Measurements from ENCODE around the gene BEST3.

The BEST3 gene

DNA sequence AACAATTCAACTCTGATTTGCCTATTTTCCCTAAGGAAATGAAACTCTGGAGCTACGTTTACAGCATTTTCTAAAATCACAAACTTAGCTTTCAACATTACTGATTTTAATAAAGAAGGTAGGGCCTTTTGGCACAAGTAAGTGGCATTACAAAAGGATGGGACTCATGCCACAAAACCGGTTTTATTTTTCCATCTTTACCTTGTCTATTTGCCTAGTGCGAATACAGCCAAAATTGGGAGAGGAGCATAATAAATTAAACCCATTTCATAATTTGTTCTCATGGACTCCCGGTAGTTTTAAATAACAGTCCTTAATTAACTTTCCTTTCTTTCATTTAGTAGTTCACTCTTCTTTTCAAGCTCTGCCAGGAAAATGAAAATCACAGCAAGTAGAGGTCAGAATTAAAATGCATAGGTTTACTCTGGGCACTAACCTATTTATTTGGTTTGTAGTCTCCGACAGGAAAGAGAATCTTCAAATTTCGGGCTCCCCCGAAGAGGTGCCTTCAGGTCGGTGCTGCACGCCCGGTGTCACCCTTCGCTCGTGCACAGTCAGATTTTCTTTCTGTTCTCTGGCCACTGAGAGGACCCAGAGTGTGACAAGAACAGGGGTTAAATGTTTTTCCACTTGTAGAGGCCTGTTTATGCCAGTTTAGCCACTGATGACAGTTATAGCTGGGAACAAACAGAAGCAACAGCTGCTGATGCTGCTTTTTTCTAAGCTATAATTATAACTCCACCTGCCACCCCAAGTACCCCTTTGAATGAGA is at the start of gene BEST3:
TSS of gene BEST3 (minus strand) at position 535 of the 772 bp plus-strand sequence. CDS start 1,505 bp downstream, outside the sequence.
- no peak for DNase-seq

DNA sequence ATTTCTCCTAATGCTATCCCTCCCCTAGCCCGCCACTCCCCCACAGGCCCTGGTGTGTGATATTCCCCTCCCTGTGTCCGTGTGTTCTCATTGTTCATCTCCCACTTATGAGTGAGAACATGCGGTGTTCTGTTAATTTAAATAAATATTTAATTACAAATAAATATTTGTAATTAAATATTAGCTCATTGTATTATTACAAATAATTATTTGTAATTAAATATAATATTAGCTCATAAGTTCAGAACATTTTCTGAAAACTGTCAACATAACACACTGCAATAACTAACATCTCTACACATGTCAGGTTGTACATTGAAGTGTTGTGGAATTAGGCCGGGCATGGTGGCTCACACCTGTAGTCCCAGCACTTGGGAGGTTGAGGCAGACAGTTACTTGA is 45.0 kb upstream of the BEST3 start:
- DNase-seq = no peak

DNA sequence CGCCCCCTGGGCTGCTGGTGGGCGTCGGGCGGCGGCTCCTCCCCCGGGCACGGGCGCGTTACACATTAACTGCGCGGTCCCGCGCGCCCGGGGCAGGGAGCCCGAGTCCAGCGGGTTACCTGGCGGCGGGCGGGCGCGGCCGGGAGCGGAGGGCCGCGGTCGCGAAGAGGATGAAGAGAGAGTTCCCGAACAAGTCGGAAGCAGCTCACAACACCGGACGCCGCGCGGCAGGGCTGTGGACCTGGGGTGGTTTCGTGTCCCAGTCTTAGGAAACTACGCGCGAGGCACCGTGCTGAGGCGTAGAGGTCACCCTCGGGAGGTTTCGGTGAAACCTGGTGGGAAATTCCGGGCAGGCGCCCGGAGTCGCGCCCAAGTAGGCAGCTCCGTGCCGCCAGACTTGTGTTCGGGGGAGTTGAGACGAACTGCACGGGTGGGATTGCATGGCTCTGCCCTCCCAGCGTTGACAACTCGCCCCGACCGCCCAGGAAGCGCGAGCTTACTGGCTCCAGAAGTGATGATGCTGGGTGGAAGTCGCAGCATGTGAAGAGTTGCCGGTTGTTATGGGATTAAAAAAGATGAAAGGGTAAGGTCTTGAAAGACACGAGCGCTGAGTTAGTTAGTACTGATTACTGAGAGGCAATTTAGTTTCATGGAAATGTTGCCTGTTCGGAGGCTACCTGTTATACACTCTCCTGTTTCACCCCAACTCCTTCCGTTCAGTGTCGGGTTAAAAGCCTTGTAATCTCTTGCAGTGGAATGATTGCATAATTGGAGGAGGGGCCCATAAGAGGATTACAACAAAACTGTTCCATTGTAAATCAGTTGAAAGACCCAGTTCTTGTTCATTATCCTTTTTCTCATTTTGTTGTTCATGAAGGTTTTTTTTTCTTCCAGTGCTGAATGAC is 40.4 kb upstream of the BEST3 start:
- DNase-seq = peak; percentile 67

DNA sequence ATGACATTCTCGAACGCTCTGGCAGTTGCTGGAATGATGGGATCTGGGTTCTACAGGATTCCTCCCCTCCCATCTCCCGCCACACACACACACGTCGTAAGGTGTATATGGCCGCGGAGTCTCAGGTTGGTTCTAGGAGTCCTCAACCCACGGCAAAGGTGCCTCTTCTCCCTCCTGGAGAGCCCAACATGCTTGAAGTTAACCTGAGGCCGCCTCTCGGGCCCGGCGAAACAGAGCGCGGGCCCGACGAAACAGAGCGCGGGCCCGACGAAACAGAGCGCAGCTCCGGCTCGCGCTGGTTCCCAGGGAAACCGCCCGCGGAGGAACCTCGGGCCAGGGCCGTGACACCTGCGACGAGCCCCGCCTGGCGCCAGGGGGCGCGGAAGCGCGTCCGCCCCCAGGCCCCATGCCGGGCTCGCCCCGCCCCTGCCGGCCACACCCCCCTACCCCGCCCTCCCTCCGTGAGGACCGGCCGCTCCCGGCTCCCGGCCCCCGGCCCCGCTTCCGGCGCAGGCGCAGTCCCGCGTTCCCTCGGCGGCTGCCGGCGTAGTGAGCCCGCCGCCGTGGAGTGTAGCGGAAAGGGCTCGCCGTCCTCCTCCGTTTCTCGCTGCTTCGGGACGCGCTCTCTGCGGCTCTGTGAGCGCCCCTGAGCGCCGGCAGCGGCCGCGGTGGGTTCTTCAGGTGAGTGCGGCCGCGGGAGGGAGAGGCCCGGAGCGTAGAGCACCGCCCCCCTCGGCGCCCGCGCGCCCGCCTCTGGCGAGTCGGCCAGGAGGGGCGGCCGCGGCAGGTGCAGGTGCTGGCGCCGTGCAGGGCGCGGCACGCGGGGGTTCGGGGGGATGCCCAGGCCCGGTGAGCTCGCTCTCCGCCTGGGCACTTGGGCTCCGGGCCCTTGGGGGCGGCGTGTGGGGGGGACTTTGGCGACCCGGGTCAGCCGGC is 39.5 kb upstream of the BEST3 start, which contains the start of gene RAB3IP:
TSS of gene RAB3IP (plus strand) at position 510 of the 936 bp plus-strand sequence. CDS start 16,549 bp downstream, outside the sequence.
- DNase-seq = peak; percentile 97

DNA sequence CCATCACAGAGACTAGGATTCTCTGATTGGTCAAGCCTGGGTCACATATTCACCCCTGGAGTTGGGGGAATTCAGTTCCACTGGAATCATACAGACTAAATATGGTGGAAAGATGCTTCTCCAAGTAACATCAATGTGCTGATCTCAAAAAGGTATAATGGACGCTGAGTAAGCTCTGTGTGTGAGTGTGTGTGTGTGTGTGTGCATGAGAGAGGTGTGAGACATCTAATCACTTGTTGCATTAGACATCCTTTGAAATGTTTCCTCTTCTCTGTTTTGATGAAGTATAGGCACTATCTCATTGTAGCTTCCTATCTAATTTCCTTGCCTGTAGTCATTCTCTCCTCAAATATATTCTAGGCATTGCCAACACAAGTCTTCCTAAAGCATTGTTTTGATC is 34.5 kb upstream of the BEST3 start:
- no peak for DNase-seq

DNA sequence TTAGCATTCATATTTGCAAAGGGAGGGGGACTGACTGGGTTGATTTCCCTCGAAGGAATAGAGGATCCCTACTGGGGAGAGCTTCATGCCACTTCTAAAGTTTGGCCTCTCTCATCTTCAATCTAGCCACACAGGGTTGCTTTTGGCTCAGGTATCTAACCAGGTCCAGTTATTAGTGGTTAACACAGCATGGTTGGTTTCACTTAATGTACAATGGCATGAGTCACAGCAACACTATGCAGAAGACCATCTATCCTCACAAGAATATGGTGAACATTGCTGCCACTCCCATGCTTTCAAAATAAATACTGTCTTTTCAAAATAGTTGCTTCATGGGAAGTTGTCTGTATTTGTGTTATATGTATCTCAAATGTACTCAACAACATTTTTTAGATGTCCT is 33.0 kb upstream of the BEST3 start:
- DNase-seq = no peak

DNA sequence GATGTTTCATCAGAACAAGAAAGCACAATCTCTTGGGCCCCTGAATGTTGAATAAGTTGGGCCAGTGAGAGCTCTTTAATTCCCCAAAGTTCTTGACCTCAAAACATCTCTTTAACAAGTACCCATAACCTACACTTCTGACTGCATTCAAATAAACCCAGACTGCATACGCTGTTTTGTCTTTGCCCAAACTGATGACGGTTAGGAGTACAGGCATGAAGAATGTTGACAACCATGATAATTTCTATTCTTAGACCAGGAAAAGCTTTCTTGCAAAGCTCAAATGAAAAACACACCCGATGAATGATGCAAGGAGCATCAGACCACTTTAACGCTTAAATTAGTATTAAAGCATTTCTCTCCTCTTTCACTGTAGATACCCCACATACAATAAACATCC is 27.8 kb upstream of the BEST3 start:
- DNase-seq = no peak

DNA sequence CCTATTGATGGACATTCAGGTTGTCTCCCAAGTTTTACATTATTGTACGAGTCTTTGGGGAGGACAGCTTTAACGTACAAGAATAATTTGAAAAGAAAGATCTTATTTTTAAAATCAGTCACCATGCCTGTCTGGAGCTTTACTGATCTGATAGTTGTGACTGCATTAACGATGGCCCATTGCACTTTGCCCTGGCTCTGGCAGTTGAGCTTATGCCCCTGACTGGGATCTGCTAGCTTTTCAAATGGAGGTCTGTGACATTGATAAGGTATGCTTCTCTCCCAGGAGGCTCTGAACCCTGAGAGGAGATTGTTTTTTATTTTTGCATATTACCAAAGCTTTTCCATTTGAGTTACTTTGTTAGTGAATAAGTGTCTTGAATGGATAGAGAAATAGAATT is 21.6 kb upstream of the BEST3 start:
- no peak for DNase-seq

DNA sequence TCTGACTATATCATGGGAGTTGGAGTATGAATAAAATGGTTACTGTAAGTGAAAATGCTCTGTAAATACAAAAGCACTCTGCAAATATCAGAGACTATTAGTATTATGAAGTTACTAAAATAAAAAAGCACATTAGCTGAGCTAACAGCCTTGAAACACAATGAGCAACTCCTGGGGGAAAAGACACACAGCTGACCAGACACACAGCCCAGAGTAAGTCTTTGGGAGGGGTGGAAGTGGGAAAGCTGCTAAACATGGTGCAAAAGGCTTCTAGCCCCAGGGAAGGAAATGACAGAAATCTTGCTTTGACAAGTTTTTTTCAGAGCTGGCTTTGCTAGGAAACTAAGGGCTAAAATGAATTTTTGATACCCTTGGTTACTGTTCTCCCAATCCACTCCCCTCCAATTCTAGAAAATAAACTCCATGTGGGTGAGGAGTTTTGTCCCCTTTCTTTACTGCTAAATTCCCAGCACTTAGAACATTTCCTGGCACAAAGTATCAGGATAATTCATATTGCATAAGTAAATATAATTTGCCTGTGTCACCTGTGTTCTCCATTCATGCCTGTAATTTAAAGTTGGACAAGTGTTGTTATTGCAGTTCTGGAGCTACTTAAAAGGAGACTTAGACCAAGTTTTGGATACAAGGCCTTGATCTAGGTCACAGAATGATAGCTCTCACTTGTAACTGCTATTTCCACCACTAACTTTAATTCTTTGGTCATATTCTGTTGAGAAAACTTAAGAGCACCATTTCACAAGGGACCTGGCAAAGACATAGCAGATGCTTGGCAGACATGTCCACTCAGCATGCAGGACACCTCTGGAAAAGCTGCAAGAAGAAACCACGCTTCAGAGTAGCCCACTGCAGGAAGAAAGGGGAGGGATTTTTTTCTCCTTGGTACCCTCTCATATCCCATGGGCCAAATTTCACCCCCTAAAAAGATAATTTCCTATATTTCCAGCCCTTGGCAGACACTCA is 20.5 kb upstream of the BEST3 start:
- DNase-seq = no peak

DNA sequence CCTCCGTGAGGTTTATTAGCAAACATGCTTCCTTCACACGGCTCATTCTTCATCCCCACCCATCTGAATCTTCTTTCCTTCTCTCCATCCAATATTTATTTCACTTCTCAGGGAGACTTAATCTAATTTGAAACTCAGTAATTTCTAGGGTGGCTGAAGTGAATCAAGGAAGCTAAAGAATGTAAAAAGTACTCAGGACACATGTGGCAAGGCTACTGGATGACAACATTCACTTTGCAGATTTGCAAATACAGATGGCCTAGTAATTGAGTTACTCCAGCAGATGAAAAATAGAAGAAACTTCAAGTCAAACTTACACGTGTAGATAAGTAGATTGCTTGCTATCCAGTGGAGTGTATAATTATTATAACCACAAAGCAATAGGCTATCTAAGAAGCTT is 15.4 kb upstream of the BEST3 start:
- no peak for DNase-seq

DNA sequence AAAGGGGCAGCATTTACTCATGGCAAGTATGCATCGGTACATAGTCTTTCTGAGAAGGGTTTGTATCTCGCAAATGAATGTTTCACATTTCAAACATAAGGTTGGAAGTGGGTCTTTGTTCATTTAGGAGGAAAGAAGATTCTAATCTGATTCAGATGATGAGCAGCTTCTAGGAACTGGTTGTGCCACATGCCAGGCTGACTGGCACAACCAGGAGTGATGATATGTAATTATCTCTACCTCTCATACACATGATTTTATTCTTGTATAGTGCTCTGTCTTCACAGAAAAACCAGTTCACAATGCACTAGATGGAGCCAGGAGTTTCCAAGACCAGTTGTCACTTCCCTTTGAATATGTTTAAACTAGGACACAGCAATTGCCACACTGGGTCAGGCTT is 13.7 kb upstream of the BEST3 start:
- no peak for DNase-seq

DNA sequence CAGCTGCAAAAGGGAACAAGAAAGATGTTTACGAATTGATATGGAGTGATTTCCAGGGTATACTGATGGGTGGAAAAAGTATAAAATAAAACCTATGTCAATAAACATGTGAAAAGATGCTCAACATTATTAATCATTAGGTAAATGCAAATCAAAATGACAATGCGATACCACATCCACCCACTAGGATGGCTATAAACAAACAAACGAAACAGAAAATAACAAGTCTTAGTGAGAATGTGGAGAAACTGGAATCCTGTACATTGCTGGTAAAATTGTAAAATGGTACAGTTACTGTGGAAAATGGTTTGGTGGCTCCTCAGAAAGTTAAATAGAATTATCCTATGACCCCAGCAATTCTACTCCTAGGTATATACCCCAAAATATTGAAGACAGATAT is 9.5 kb upstream of the BEST3 start:
- DNase-seq = no peak

DNA sequence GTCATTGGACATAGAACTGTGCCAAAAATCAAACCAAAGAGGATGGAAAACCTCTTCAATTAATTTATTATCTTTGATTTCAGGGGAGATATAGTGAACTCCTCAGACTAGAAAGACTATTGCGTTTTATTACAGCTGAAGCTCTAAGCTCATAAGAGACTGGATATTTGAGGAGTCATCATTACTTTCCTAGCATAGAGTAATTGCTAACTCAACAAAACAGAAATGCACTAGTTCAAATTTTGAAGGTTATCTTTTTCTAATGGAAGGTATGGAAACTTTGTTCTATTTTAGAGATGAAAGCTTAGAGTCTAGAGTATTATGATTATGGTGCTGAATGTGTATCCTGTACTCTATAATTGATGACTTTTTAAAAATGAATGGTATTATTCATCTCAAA is 5.3 kb upstream of the BEST3 start:
- DNase-seq = no peak

DNA sequence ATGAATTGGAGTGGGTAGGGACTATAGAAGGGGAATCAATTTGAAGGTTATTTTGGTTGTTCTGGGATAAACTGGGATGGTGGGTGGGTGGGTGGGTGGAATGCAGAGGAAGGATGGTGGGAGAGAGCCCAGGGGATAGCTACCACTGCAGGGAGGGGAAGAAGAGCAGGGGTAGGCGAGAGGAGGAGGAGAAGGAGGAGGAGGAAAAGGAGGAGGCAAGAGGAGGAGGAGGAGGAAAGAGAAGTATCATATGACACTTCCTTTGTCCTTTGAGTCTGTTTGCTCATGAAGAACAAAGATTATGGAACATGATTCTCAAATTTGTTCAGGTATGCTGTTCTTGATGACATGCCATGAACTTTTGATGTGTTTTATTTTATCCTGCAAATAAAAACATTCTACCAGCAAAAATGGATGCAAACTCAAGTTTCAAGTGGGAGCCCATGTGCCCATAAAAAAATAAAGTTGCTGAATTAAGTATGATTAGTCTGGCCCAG is 4.1 kb upstream of the BEST3 start:
- DNase-seq = no peak

DNA sequence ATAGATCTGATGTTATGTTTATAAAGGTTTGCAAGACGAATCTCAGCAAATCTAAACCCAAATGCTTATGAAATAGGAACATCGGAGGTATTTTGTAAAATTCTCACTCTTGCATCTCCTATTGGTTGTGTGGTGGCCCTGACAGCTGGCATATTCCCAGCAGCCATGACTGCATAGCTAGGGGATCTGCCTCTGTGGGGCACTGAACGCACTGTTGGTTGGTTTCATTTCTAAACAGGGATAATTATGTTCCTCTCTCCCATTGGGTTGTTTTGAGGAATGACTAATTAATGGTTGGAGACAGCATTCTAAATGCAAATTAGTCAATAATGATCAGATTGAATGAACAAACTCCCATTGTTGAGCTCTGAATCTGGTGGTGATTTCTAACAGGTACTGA is 2.7 kb upstream of the BEST3 start:
- no peak for DNase-seq

DNA sequence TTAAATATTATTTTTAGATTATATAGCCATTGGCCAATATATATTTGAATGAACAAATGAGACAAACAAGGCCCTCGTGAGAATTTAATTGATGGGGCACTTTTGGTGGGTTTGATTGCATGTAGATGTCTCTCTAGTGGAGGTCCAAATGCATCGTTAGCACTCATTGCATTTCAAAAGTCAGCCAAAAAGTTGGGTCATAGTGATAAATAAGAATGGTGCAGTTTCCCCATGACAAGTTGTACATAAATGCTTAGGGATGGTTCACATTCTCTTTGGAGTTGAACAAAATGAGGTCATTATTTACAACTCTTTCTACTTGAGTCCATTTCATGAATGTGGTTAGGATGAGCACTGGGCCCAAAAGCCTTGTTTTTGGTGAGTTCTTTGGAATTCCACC is 1.0 kb downstream of the BEST3 start:
- DNase-seq = no peak

DNA sequence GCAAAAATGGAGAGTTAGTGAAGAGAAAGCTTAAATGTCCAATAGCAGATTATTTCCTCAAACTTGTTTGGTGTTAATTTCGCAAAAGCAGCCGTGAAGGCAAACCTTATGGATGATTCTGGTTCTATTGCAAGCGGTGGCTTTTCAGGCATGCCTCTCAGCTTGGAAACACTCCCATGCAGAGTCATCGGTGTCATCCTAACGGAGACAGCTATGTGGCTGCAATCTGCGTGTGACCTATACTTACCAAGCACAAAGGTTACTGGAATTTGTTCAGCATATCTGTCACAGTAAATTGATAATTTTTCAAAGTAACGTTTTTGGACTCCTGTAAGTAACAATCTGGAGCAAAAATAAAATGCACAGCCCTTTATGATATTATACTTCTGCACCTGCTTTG is 5.0 kb downstream of the BEST3 start:
- no peak for DNase-seq

DNA sequence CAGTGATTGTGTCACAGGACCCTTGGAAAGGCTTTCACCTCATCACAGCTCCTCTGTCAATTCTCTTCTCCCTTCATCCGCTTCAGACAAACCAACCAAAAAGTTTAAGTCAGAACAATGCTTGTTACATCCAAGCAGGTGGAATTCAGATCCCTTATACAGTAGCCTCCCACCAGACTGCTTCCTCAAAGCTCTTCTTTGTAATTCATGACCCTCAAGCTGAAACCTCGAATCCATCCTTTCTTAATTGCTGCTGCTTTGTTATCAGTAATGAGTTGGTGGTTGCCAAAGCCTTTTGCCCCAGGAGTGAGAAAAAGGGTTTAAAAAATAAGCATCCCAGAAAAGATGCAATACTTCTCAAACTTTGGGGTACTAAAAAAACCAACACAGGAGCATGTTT is 9.5 kb downstream of the BEST3 start:
- DNase-seq = no peak

DNA sequence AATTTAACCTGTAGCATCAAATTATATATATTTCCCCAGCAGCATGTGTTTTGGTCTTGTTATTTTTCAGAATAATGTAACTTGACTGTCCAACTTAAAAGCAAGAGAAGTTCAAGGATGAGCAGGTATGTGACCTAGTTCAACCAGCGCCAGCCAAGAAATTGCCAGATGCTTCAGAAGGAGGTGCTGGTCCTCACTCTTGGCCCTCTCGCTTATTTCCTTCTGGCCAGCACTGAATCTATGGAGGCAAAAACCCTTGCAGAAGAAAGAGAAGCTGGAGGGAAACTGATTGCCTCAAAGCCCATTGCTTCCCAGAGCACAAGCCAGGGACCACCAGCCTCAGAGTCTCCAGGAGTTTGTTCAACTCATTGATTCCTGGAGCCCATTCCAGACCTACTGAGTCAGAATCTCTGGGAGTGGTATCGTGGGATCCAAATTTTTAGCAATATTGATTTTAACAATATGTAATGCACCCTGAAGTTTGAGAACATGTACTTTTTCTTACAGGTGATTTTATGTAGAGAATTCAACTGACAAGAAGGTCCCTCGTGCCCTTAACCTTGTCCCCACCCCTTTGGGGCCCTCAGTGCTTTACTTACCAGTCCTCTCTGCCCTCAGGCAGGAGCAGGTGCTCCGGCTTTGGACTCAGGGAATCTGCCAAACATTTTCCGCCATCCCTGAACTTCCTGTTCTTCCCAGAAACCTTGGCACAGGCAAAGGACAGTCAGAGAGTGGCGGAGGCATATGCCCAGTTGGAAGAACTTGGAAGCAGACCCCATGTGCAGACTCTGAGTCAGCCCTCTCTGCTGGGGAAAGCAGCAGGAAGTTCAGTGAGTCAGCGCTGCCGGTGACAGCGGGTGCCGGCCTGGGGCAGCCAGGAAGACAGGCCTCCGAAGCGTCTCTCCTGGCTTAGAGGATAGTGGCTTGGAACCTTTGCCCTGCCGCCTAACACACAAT is 10.4 kb downstream of the BEST3 start:
- peak; percentile 29 for DNase-seq

DNA sequence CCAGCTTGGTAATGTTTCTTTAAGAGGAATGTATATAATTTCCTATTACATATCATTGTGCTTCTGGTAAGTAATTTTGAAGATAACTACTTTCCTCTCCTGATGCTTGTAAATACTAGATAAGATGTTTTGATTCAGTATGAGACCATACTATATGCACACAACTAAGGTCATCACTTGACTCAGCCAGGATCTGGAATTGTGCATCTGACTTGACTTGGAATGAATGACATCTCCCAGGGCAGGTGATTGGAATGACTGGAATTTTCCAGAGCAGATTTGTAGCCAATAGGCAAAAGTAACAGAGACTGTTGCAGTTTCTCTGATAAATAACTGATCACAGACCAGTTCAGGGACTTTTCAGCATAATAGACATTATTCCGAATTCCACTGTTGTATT is 11.1 kb downstream of the BEST3 start:
- no peak for DNase-seq
